Measurements from ENCODE around the gene SLC35F1.

- no peak for TF ChIP-seq EZH2phosphoT487 (IDR thresholded peaks at IDR 0.05)
- TF ChIP-seq, protein P1, sequence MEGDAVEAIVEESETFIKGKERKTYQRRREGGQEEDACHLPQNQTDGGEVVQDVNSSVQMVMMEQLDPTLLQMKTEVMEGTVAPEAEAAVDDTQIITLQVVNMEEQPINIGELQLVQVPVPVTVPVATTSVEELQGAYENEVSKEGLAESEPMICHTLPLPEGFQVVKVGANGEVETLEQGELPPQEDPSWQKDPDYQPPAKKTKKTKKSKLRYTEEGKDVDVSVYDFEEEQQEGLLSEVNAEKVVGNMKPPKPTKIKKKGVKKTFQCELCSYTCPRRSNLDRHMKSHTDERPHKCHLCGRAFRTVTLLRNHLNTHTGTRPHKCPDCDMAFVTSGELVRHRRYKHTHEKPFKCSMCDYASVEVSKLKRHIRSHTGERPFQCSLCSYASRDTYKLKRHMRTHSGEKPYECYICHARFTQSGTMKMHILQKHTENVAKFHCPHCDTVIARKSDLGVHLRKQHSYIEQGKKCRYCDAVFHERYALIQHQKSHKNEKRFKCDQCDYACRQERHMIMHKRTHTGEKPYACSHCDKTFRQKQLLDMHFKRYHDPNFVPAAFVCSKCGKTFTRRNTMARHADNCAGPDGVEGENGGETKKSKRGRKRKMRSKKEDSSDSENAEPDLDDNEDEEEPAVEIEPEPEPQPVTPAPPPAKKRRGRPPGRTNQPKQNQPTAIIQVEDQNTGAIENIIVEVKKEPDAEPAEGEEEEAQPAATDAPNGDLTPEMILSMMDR (IDR thresholded peaks at IDR 0.05): no peak
- no peak for TF ChIP-seq EZH2 (IDR thresholded peaks at IDR 0.05)
Observed at GRCh38 chr6:118325220-118325860, 418.3 kb downstream of the SLC35F1 start.
